ENCODE results near the gene UNC13A. TPM values are rescaled to one million over a fixed set of nuclear protein-coding genes. Genes with fewer than 3 reads are reported as not detected.

UNC13A gene
- total RNA-seq, 1 experiment from 2014 or later, result 29.0 TPM

GRCh38 chr19:17605761-17606589 is 82.2 kb downstream of the UNC13A start (continued):
- TF ChIP-seq CEBPB (IDR thresholded peaks at IDR 0.05; ENCODE audit: low read depth), result no peak
- no peak for TF ChIP-seq ELF1 (IDR thresholded peaks at IDR 0.05; ENCODE audit: borderline replicate concordance, low read depth)
- TF ChIP-seq POLR2AphosphoS5 (IDR thresholded peaks at IDR 0.05; ENCODE audit: low read depth, low read length), result peak; percentile 73
- no peak for TF ChIP-seq SRF (IDR thresholded peaks at IDR 0.05; ENCODE audit: low read depth)
- TF ChIP-seq TCF7L2 (IDR thresholded peaks at IDR 0.05; ENCODE audit: borderline replicate concordance, extremely low read depth, insufficient read depth, insufficient read length), result peak; percentile 18

DNA sequence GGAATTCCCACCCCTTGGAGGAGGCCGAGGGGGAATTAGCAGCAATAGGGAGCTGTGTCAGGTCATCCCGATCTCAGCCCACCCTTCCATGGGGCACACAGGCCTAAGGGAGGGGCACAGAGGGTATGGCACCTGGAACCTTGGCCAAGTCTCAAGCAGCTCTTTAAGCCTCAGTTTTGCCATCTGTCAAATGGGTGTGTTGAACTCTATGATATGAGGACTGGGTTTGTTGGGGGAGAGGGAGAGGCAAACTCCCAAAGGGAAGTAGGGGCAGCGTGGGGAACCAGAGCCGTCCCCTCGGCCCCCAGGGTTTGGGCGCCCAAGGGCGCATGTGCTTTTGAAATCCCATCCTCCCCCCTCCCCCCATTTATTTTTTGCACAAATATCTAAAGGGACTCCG is 83.0 kb downstream of the UNC13A start:
- Histone ChIP-seq H3K27me3 (ENCODE audit: insufficient read depth, low read length) (no peaks in the 10 kb centered on the region), H2AFZ (ENCODE audit: low read depth, low read length, poor library complexity, severe bottlenecking) (no peak overlapping the region), H3K36me3 (ENCODE audit: control insufficient read depth in 1 of 2, insufficient read depth in 2 of 2, low read length in 2 of 2) (0 out of 4 replicates have a peak, but pooled peaks cover 0 to 5% of the 10 kb centered on the region in 2 experiments), H3K79me2 (ENCODE audit: insufficient read depth, low read length) (no peaks in the 10 kb centered on the region), H3K9me2 (ENCODE audit: insufficient read depth) (no peaks in the 10 kb centered on the region), H3K4me3 (replicated peaks in 1 of 2; ENCODE audit: low read depth in 1 of 2, low read length in 2 of 2) (no peak overlapping the region), H3K27ac (ENCODE audit: low read depth, low read length) (no peak overlapping the region; the same call in 1 of the 2 replicates), H3K9ac (ENCODE audit: low read length) (no peak overlapping the region), H3K4me2 (ENCODE audit: low read length) (peak overlapping the region; percentile 70), H4K20me1 (ENCODE audit: insufficient read depth) (no peaks in the 10 kb centered on the region), H3K9me3 (ENCODE audit: control insufficient read depth in 1 of 2, insufficient read depth in 1 of 2, low read depth in 1 of 2, low read length in 2 of 2) (no peaks in the 10 kb centered on the region), H3K4me1 (ENCODE audit: control insufficient read depth in 1 of 2, insufficient read depth in 2 of 2, low read length in 2 of 2) (peaks cover 8 to 19% of the 10 kb centered on the region in 2 experiments)
- no TSS peak for BruUV-seq (replicated peaks)
- POLR2A ChIA-PET, result interaction anchor here (1.0 kb wide), 1 partner anchor 94 kb away, joined by 3 read pairs; the partner anchor contains the start of gene PGLS
- ATAC-seq, result no peak
- TF ChIP-seq SIN3A (IDR thresholded peaks at IDR 0.05; ENCODE audit: low read depth) (no peak), EGR1 (IDR thresholded peaks at IDR 0.05; ENCODE audit: low read depth) (no peak), CBX3 (IDR thresholded peaks at IDR 0.05; ENCODE audit: low read depth) (no peak), CTCF (IDR thresholded peaks at IDR 0.05 in 2 of 3, conservative IDR thresholded peaks at IDR 0.05 in 1 of 3; ENCODE audit: borderline replicate concordance in 1 of 3, insufficient read depth in 1 of 3, low read depth in 2 of 3, low read length in 2 of 3) (no peak), RAD21 (IDR thresholded peaks at IDR 0.05; ENCODE audit: low read depth) (no peak)
- CTCF ChIA-PET, result interaction anchor here (1.2 to 3.1 kb wide), 3 partner anchors 109 to 162 kb away, joined by 3 to 30 read pairs (median 5); no protein-coding TSS in a partner anchor
- no peak for DNase-seq (ENCODE audit: low read depth, low spot score)
- intact Hi-C loops (cut with micrococcal nuclease), result loop anchor here (5.0 kb wide), 1 partner anchor 172 kb away; no protein-coding TSS in a partner anchor
- RAD21 ChIA-PET (ENCODE audit: low non-redundant PET in 1 of 2, low total read pairs in 2 of 2, uncharacterized antibody in 2 of 2, unreplicated experiment in 2 of 2), result no interaction called here

All from HCT116 (cell line).